MM.1S (cell line): ENCODE results near the gene WIPF3.

Experiments used
- EZH2 ChIP-seq: fragments of 300-600 bp; sonication (generic); optimal IDR thresholded peaks from 2 replicates; pipeline ENCODE3; 2017; ENCODE audit warnings: low read depth, mild to moderate bottlenecking, antibody characterized with exemption, low read length, mixed read lengths
- TF ChIP-seq, protein P1 (sequence below): fragments of 300-600 bp; sonication (generic); IDR thresholded peaks from 2 replicates; pipeline ENCODE4 v1.5.1; 2016; ENCODE audit warnings: antibody characterized with exemption, low read length, mixed read lengths

DNA sequence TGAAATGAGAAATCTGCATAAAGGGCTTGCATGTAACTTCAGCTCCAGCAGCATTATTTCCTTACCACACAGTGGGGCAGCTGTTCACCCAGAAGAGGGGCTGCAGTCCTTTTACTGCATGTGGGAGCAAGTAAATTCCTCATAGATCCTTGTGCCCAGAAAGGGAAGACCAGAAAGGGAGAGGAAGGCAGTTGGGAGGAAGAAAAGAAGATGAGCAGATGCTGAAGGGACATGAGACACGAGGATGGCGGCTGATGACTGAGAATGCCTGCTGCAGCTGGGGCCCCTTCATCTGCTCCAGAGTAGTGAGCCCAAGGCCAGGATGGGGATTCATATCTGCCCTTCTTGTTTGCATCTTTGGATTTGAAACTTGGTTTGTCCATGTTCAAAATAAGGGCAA is 80.5 kb downstream of the WIPF3 start:
- TF ChIP-seq, protein P1, sequence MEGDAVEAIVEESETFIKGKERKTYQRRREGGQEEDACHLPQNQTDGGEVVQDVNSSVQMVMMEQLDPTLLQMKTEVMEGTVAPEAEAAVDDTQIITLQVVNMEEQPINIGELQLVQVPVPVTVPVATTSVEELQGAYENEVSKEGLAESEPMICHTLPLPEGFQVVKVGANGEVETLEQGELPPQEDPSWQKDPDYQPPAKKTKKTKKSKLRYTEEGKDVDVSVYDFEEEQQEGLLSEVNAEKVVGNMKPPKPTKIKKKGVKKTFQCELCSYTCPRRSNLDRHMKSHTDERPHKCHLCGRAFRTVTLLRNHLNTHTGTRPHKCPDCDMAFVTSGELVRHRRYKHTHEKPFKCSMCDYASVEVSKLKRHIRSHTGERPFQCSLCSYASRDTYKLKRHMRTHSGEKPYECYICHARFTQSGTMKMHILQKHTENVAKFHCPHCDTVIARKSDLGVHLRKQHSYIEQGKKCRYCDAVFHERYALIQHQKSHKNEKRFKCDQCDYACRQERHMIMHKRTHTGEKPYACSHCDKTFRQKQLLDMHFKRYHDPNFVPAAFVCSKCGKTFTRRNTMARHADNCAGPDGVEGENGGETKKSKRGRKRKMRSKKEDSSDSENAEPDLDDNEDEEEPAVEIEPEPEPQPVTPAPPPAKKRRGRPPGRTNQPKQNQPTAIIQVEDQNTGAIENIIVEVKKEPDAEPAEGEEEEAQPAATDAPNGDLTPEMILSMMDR, result no peak
- no peak for TF ChIP-seq EZH2
